Central memory CD8-positive, alpha-beta T cell (primary cell): ENCODE measurements around the gene PAK1.
"Not testable (repeated sequence)": the region's sequence is repeated elsewhere in the genome, so short reads cannot be mapped to it uniquely, and the experiment has no call there.

ENCODE experiments used
- ATAC-seq: fragments of 150-1000 bp; cut with Tn5 transposase; replicated peaks from 2 replicates; pipeline ENCODE4 v1.10.0; 2022; ENCODE audit warnings: mild to moderate bottlenecking, moderate FRiP score, moderate number of reproducible peaks; ENCODE audit not compliant: poor library complexity, severe bottlenecking; ENCODE audit errors: extremely low read depth
- DNase-seq, 2 donors: peaks; one replicate each; pipeline ENCODE4 v3.0.0; 2021; ENCODE audit warnings: low spot score in 2 of 2
- H3K27ac Mint-ChIP-seq: one replicate; pipeline ENCODE4 v1.8.0; 2022; ENCODE audit warnings: low read depth, mild to moderate bottlenecking, moderate library complexity, mixed read lengths
- H3K27me3 Mint-ChIP-seq: one replicate; pipeline ENCODE4 v1.8.0; 2022; ENCODE audit warnings: mixed read lengths
- H3K36me3 Mint-ChIP-seq: one replicate; pipeline ENCODE4 v1.8.0; 2022; ENCODE audit warnings: mild to moderate bottlenecking, moderate library complexity, mixed read lengths; ENCODE audit not compliant: insufficient read depth
- H3K4me1 Mint-ChIP-seq: one replicate; pipeline ENCODE4 v1.8.0; 2022; ENCODE audit warnings: mixed read lengths
- H3K4me3 Mint-ChIP-seq: one replicate; pipeline ENCODE4 v1.8.0; 2022; ENCODE audit warnings: mild to moderate bottlenecking, moderate library complexity, mixed read lengths
- H3K9me3 Mint-ChIP-seq: one replicate; pipeline ENCODE4 v1.8.0; 2022; ENCODE audit warnings: mixed read lengths

PAK1 gene

GRCh38 chr11:77300695-77301094 is 173.2 kb downstream of the PAK1 start:
- H3K36me3 Mint-ChIP-seq = no peaks in the 10 kb centered on the region
- H3K9me3 Mint-ChIP-seq = no peaks in the 10 kb centered on the region
- no peak for DNase-seq
- no peaks in the 10 kb centered on the region for H3K4me1 Mint-ChIP-seq
- H3K27ac Mint-ChIP-seq = no peak overlapping the region
- no peak overlapping the region for H3K4me3 Mint-ChIP-seq
- no peaks in the 10 kb centered on the region for H3K27me3 Mint-ChIP-seq
- no peak for ATAC-seq

- H3K36me3 Mint-ChIP-seq, ATAC-seq, DNase-seq, H3K4me3 Mint-ChIP-seq, H3K9me3 Mint-ChIP-seq, H3K27me3 Mint-ChIP-seq, H3K4me1 Mint-ChIP-seq, H3K27ac Mint-ChIP-seq: not testable (repeated sequence)
Measured at GRCh38 chr11:77300028-77300427, 173.9 kb downstream of the PAK1 start.

GRCh38 chr11:77299528-77299993 is 174.3 kb downstream of the PAK1 start:
- H3K36me3 Mint-ChIP-seq = no peaks in the 10 kb centered on the region
- no peaks in the 10 kb centered on the region for H3K27me3 Mint-ChIP-seq
- H3K9me3 Mint-ChIP-seq = no peaks in the 10 kb centered on the region
- H3K27ac Mint-ChIP-seq = no peak overlapping the region
- no peak for DNase-seq
- no peak overlapping the region for H3K4me3 Mint-ChIP-seq
- ATAC-seq = no peak
- no peaks in the 10 kb centered on the region for H3K4me1 Mint-ChIP-seq

- no peak for DNase-seq
- Mint-ChIP-seq H3K36me3 (no peaks in the 10 kb centered on the region), H3K27me3 (peaks cover 27% of the 10 kb centered on the region), H3K9me3 (no peaks in the 10 kb centered on the region), H3K4me1 (no peaks in the 10 kb centered on the region), H3K27ac (no peak overlapping the region), H3K4me3 (no peak overlapping the region)
- no peak for ATAC-seq
Measured at GRCh38 chr11:77294040-77294439, 179.9 kb downstream of the PAK1 start.

GRCh38 chr11:77289737-77290136 is 184.2 kb downstream of the PAK1 start:
- Mint-ChIP-seq H3K9me3 (no peaks in the 10 kb centered on the region), H3K36me3 (no peaks in the 10 kb centered on the region), H3K4me1 (no peaks in the 10 kb centered on the region), H3K4me3 (no peak overlapping the region), H3K27me3 (peaks cover 68% of the 10 kb centered on the region), H3K27ac (no peak overlapping the region)
- DNase-seq (no peak), ATAC-seq (no peak)

- ATAC-seq = no peak
- H3K4me1 Mint-ChIP-seq = no peaks in the 10 kb centered on the region
- H3K4me3 Mint-ChIP-seq = no peak overlapping the region
- no peak for DNase-seq
- H3K27me3 Mint-ChIP-seq = peaks cover 81% of the 10 kb centered on the region
- H3K9me3 Mint-ChIP-seq = no peaks in the 10 kb centered on the region
- H3K36me3 Mint-ChIP-seq = peaks cover 2% of the 10 kb centered on the region
- H3K27ac Mint-ChIP-seq = no peak overlapping the region
Measured at GRCh38 chr11:77287615-77288273, 186.2 kb downstream of the PAK1 start.

GRCh38 chr11:77287136-77287535 is 186.8 kb downstream of the PAK1 start:
- H3K4me1 Mint-ChIP-seq = no peaks in the 10 kb centered on the region

GRCh38 chr11:77284476-77285468 is 189.1 kb downstream of the PAK1 start:
- Mint-ChIP-seq H3K27me3 (peaks cover 85% of the 10 kb centered on the region), H3K27ac (no peak overlapping the region), H3K9me3 (no peaks in the 10 kb centered on the region), H3K4me1 (no peaks in the 10 kb centered on the region), H3K36me3 (peaks cover 2% of the 10 kb centered on the region), H3K4me3 (no peak overlapping the region)
- DNase-seq (no peak), ATAC-seq (no peak)

More at GRCh38 chr11:77287136-77287535, 186.8 kb downstream of the PAK1 start:
- Mint-ChIP-seq H3K27ac (no peak overlapping the region), H3K9me3 (no peaks in the 10 kb centered on the region), H3K4me3 (no peak overlapping the region), H3K27me3 (peaks cover 87% of the 10 kb centered on the region), H3K36me3 (peaks cover 2% of the 10 kb centered on the region)
- DNase-seq (no peak), ATAC-seq (no peak)

GRCh38 chr11:77283101-77283500 is 190.8 kb downstream of the PAK1 start:
- no peak for DNase-seq
- H3K4me1 Mint-ChIP-seq = no peaks in the 10 kb centered on the region
- no peak for ATAC-seq
- H3K9me3 Mint-ChIP-seq = no peaks in the 10 kb centered on the region
- H3K27ac Mint-ChIP-seq = no peak overlapping the region
- peaks cover 85% of the 10 kb centered on the region for H3K27me3 Mint-ChIP-seq
- H3K36me3 Mint-ChIP-seq = peaks cover 2% of the 10 kb centered on the region
- no peak overlapping the region for H3K4me3 Mint-ChIP-seq

GRCh38 chr11:77278595-77279506 is 195.0 kb downstream of the PAK1 start:
- Mint-ChIP-seq H3K27ac (no peak overlapping the region), H3K9me3 (no peaks in the 10 kb centered on the region), H3K36me3 (peaks cover 2% of the 10 kb centered on the region), H3K27me3 (peaks cover 50% of the 10 kb centered on the region), H3K4me3 (no peak overlapping the region), H3K4me1 (no peaks in the 10 kb centered on the region)
- ATAC-seq (no peak), DNase-seq (no peak)

GRCh38 chr11:77276271-77276670 is 197.6 kb downstream of the PAK1 start:
- no peaks in the 10 kb centered on the region for H3K9me3 Mint-ChIP-seq
- H3K27me3 Mint-ChIP-seq = peaks cover 40% of the 10 kb centered on the region
- DNase-seq (no peak), ATAC-seq (no peak)
- H3K4me1 Mint-ChIP-seq = no peaks in the 10 kb centered on the region
- H3K36me3 Mint-ChIP-seq = no peaks in the 10 kb centered on the region
- H3K4me3 Mint-ChIP-seq = no peak overlapping the region
- no peak overlapping the region for H3K27ac Mint-ChIP-seq
